ENCODE measurements around the gene DTD2.
A peak's percentile ranks its signal among the peaks of the same experiment; 100 is the strongest.
"Not testable (repeated sequence)": the region's sequence is repeated elsewhere in the genome, so short reads cannot be mapped to it uniquely, and the experiment has no call there.

The DTD2 gene

GRCh38 chr14:31456841-31457664, at the start of gene DTD2:
Gene DTD2, minus strand, starts transcription at chr14:31457506. Its CDS starts 113 bp downstream, at chr14:31457393.
- DNase-seq = peak; percentile 96

- DNase-seq = no peak
Observed at GRCh38 chr14:31505411-31505810, 48.1 kb upstream of the DTD2 start.

GRCh38 chr14:31501870-31502269, 44.6 kb upstream of the DTD2 start:
- no peak for DNase-seq

GRCh38 chr14:31492759-31493498, 35.6 kb upstream of the DTD2 start:
- DNase-seq = no peak

GRCh38 chr14:31489691-31490090, 32.4 kb upstream of the DTD2 start:
- DNase-seq = no peak

DNA sequence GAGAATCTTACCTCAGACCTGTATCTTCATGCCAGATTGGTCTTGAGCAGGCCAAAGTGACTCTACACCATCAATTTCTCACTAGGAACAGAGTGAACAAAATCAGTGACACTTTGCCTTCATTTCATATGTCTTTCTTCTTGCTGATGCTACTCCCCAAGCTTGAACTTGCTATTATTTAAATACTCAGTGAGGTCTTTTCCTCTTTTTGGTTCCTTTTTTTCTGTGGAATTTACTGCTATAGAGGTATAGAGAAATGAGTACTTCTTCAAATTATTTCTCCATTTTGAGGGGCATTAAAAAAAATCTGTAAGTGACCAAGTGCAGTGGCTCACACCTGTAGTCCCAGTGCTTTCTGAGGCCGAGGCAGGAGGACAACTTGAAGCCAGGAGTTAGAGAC, 30.6 kb upstream of the DTD2 start, which contains the start of gene GPR33:
Gene GPR33 (minus strand): TSS at position 154 of the 400 bp plus-strand sequence. CDS start 4,074 bp downstream, outside the sequence.
- DNase-seq = no peak

- DNase-seq = no peak
Observed at GRCh38 chr14:31486764-31487163, 29.5 kb upstream of the DTD2 start.

DNA sequence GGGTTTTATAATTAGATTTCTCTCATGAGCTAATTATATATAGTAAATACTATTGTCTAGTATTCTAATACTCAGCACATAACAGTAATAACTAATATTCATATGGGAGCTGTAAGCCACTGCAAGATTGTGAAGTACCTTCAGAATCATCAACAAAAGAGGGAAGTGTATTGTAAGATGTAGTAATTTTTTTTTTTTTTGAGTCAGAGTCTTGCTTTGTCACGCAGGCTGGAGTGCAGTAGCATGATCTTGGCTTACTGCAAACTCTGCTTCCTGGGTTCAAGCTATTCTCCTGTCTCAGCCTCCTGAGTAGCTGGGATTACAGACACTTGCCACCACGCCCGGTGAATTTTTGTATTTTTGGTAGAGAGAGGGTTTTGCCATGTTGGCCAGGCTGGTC, 27.4 kb upstream of the DTD2 start:
- no peak for DNase-seq

DNA sequence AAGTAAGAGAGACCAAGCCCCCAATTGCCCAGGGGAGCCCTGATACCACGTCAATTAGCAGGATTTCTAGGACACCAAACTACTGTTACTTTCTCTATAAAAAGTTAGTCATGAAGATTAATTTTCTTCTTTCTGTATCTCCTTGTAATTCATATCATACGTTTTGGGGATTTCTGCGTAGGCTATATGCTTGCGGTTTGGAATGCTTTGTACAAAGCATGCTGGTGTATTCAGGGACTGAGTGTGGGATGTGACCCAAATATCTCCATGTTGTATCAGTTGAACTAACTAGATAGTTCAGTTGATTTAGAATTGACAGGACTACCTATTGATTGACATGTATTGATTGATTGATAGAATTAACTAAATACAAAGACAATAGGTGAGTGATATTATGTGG, 22.9 kb upstream of the DTD2 start:
- no peak for DNase-seq

DNA sequence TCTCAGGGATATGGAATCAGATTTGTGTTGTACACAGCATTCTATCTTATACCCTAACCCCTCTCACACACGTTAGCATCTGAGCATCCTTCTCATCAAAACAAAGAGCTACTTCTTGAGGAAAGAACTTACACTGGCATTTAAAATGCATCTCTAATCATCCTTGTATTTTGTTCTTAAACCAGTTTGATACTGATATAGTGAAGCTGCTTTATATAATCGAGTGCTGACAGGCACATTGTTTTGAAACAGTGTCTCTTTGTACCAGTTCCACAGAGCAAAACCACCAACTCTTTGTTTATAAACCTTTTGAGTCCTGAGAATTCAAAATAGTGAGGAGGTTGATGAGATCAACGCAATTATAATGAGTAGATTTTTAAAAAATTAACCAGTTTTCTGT, 21.7 kb upstream of the DTD2 start:
- no peak for DNase-seq

DNA sequence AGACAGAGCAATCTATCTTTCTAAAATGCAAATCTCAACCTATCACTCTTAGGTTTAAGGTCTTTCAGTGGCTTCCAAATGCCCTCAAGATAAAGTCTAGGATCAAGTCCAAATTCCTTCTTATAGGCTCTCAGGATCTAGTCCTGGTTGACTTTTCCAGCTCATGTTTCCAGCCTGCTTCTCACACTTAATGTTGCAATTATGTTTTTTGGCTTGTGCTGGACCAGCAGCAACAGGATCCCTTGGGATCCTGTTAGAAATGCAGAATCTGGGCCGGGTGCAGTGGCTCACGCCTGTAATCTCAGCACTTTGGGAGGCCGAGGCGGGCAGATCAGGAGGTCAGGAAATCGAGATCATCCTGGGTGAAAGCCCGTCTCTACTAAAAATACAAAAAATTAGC, 19.9 kb upstream of the DTD2 start:
- no peak for DNase-seq

GRCh38 chr14:31476131-31476866, 19.0 kb upstream of the DTD2 start:
- no peak for DNase-seq

GRCh38 chr14:31466554-31466953, 9.2 kb upstream of the DTD2 start:
- DNase-seq = no peak

DNA sequence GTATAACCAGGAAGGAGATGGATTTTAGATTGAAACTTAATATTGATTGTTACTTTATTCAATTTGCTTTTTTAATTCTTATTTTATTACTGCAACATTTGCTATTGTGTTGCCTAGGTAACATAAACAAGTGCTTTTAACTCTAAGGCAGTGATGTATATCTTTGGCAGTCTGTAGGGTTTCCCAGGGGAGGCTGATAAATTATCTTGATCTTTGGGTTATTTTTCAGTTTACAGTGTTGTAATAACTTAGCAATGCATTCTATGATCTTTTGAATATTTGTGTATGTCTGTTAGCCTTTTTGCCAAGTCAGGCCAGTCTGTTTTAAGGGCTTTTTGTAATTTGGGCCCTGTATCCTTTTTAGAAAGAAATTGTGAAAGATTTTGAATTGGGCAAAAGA, 7.8 kb upstream of the DTD2 start:
- no peak for DNase-seq

DNA sequence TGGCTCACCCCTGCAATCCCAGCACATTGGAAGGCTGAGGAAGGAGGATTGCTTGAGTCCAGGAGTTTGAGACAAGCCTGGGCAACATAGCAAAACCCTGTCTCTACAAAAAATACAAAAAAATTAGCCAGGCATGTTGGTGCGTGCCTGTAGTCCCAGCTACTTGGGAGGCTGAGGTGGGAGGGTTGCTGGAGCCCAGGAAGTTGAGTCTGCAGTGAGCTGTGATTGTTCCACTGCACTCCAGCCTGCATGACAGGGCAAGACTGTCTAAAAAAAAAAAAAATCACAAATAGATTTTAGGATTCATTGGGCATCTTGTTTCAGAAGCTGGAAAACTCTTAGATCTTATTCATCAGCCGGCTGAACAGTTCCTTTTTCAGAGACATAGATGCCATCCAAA, 5.1 kb upstream of the DTD2 start:
- DNase-seq = not testable (repeated sequence)

- DNase-seq = no peak
Observed at GRCh38 chr14:31461545-31461944, 4.2 kb upstream of the DTD2 start.

DNA sequence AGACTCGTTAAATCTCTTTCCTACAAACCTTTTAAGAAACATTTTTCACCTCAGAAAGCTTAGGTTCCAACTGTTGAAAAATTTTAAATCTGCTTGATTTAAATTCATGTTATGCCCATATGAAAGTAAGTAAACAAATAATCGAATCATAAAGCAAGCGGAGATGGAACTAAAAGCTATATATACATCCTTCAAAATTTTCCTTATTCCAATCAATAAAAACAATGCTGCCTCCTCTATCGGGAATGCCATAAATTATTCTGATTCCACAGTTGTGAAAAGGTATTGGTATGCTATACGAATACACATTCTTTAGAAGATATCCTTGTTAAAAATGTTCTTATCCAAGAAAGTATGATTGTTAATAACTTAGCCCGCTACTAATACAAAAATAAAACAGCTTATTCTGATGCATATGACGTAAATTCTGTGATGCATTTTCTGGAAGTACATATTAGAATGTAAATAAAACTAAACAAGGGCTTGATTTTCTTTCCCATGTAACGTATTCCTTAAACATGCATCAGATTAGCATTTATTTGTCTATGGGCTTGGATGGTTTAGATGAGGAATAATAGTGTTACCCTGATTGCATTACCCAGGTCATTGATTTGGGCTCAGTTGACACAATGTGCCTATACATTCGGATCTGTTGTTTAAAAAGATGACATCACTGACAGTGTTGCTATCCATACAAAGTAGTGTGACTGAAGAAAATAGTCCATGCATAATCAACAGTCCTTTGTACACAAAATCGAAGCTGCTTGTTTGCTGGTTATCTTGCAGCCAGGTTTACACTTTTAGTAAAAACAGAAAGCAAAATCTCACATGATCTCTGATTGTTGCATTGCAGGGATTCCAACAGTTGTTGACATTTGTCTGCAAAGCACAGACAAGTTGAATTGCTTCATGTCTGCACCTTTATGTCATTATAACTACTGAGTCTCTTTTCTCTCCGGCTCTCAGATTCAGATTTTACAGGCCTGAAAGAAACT, 656 bp upstream of the DTD2 start:
- no peak for DNase-seq

DNA sequence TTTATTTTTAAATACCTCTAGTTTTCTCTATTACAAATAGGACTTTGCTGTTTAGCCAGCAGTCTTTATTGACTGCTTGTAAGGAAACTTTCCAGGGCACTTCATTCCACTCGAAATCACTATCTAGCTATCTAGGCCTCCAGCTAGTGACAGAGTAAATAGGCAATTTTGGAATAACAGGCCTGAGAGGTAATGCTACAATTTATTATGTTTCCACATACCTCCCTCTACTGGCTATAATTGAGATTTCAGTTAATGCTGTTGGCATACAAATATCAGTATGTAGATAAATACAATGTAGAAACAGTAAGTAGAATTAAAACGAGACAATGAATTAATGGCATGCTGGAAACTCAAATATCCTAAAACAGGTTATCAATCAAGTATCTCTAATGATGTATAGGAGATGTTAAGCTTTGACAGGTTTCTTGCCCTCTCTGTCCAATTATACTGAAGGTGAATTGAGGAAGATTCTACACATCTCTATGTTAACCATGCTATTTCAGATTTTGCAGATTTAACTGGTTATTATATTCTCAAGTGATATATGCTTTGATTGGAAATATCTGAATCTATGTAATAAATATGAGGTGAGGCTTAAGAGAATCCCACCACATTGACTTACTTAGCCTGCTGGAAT, 7.2 kb downstream of the DTD2 start:
- no peak for DNase-seq

GRCh38 chr14:31449136-31449535, 8.2 kb downstream of the DTD2 start:
- DNase-seq = no peak

GRCh38 chr14:31445703-31446102, 11.6 kb downstream of the DTD2 start:
- DNase-seq = no peak

- DNase-seq = no peak
Observed at GRCh38 chr14:31442284-31442683, 15.0 kb downstream of the DTD2 start.

All from left hindlimb (tissue), 1 donor.